HG02678 (cell line): ENCODE measurements around the gene KIAA1755.

Experiments
- ATAC-seq: cut with Tn5 transposase; IDR thresholded peaks from one replicate; pipeline ENCODE4 v1.9.1; 2021; ENCODE audit warnings: mild to moderate bottlenecking, moderate library complexity; ENCODE audit not compliant: unreplicated experiment

Gene KIAA1755

DNA sequence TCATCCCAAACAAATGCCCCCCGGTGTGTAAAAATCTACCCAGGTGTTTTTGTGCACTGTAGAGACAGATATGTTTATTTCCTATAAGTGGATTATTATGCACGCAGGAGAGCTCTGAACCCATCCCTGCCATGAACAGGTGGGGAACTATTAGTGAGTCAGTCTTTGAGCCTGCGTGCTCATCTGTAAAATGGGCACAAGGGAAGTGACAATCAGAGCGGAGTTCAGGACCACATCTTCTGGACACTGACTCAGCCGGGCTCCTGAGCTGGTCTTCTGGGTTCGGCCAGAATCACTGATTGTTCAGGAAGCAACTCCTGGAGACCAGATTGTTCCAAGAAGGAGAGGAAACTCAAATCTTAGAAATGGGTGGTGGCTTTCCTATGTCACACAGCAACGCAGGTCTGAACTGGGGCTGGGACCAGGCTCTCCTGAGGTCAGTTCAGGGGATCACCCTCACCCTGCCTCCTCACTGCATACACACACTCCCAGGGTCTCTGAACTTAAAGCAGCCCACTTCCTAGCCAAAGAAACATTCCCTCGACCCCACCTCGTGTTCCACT lies 68.1 kb downstream of the KIAA1755 start:
- ATAC-seq: no peak

- ATAC-seq: no peak
Measured at GRCh38 chr20:38191654-38192053, 68.9 kb downstream of the KIAA1755 start.

DNA sequence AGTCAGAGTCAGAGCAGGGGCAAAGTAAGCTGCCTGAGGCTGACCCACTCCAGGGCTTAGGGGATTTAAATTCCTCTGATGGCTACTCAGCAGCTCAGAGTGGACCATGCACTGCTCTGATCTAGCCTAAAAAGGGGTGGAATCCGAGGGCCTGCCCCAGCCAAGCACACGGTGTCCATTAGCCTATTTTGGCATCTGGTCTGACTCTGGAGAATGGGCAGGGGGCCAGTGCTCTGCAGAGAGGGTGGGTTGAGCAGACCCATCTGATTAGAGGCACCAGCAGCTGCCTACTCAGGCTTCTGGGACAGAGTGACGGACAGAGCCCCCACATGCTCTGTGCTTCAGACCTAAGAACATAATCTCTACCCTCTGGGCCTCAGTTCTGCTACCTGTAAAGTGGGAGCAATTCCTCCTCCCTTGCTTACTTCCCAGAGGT lies 69.6 kb downstream of the KIAA1755 start:
- no peak for ATAC-seq

DNA sequence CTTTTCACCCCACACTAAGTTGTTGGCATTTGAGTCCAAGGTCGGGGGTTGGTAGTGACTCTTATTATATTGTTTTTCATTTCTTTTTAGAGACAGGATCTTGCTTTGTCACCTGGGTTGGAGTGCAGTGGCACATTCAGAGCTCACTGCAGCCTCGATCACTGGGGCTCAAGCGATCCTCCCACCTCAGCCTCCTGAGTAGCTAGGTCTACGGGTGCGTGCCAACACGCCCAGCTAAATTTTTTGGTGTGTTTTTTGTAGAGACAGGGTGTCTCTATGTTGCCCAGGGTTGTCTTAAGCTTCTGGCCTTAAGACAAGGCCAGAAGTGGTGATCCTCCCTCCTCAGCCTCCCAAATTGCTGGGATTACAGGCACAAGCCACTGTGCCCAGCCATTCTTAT lies 70.4 kb downstream of the KIAA1755 start:
- no peak for ATAC-seq

- no peak for ATAC-seq
Measured at GRCh38 chr20:38187517-38187916, 73.0 kb downstream of the KIAA1755 start.

- ATAC-seq: no peak
Measured at GRCh38 chr20:38186788-38187221, 73.7 kb downstream of the KIAA1755 start.

- ATAC-seq: no peak
Measured at GRCh38 chr20:38184101-38184500, 76.4 kb downstream of the KIAA1755 start.

GRCh38 chr20:38181971-38182370 lies 78.6 kb downstream of the KIAA1755 start:
- ATAC-seq: no peak

DNA sequence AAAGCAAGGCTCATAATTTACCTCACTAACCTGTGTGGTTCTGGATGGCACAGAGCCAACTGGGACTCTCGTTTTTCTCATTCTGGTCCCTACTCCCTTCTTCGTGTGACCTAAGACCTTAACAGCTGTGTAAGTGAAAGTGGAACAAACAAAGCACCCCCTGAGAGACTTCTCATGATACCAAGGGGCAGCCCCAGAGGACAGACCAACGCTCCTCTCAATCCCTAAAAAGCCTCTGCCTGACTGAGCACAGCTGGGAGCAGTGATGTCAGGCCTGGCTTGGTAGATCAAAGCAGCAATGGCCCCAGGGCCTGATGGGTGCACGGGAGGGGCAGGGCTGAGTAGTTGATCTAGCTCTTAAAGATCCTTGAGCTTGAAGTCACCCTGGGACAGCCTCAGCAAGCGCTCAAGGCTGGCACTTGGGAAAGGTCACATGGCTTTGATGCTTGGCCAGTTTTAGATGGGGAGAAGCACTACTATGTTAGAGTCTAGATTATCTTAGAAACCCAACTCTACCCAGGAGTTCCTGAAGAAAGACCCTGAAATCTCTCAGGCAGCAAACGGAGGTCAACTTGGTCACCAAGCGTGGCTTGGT lies 79.2 kb downstream of the KIAA1755 start:
- peak; percentile 87 for ATAC-seq

DNA sequence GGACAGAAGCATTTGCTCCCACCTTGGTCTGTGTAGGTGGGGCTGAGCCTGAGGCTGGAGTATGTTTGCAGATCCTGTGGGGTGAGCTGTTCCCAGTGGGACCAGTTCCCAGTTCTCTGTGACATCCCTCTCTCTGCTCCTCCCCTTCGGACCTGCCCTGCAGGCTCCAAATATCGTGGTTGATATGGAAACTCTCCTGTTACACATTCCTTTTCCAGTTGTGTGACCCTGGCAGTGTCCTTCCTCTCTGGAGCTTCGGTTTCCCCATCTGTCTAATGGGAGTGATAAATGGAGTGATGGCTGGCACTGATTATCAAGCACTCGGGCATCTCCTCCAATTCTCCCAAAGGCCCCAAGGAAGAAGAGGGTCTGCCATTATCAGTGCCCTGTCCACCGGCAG lies 79.8 kb downstream of the KIAA1755 start:
- no peak for ATAC-seq

DNA sequence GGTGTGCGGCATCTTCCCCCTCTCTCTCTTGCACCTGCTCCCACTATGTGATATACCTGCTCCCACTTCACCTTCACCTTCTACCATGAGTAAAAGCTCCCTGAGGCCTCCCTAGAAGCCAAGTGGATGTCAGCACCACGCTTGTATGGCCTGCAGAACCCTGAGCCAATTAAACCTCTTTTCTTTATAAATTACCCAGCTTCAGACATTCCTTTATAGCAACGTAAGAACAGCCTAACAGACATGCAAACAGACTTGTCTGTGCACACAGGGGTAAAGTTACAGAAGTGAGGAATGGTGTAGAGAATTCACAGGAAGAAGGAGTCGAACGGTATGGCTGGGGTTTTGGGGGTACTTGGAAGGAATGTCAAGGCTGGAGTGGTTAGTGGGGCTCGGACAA lies 80.7 kb downstream of the KIAA1755 start:
- no peak for ATAC-seq

GRCh38 chr20:38178581-38178980 lies 82.0 kb downstream of the KIAA1755 start:
- ATAC-seq: no peak

DNA sequence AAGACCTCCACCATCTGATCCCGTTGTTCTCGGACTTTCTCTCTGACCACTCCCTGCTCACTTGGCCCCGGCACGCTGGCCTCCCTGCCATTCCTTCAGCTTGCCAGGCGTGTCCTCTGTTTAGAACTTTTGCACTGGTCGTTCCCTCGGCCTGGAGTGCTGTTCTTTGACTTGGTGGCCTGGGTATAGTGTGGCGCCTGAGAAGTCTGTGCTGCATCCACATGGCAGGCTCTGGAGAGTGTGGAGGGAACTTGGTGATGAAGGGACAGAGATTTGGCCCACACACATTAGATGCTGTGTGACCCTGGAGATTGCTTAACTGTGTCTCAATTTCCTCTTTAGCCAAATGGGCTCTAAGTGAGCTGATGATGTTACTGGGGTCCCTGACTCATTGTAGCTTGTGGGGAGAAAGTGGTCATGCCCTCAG lies 82.5 kb downstream of the KIAA1755 start:
- no peak for ATAC-seq

- ATAC-seq: no peak
Measured at GRCh38 chr20:38177201-38177600, 83.3 kb downstream of the KIAA1755 start.

DNA sequence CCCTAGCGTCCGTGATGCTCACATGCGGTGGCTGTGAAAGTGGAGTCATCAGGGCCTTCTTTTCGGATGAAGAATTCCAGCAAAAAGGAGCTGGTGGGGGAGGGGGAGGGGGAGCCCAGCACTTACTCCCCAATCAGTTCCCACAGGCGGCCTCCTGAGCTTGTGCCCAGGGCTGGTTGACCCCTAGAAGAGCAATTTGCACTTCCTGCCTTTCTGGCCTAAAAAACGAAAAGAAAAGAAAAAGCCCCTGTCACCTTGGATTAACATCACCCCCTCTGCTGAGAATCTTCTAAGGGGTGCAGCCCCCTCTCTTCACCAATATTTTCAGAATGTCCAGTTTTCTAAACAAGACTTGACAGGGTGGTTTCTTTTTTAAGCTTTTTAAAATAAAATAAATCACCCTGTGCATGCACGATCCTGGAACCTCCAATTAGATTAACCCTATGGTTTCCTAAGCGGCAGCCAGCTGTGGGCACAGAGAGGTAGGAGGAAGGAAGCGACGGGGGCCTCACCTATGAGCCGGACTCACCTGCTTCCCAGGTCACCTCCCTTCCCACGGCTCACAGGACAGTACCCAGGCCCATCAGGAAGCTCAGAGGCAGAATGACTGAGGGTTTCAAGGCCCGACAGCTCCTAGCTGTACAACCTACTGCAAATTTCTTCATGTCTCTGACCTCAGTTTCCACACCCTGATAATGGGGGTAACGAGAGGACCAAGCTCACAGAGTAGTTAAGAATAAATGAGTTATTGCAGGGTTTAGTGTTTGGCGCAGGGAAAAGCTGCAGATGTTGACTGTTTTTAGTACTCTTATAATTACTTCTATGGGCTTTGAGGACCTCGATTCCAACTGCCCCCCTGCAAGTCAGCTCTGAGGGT lies 85.0 kb downstream of the KIAA1755 start:
- no peak for ATAC-seq

GRCh38 chr20:38173237-38174156 lies 87.0 kb downstream of the KIAA1755 start:
- ATAC-seq: no peak

DNA sequence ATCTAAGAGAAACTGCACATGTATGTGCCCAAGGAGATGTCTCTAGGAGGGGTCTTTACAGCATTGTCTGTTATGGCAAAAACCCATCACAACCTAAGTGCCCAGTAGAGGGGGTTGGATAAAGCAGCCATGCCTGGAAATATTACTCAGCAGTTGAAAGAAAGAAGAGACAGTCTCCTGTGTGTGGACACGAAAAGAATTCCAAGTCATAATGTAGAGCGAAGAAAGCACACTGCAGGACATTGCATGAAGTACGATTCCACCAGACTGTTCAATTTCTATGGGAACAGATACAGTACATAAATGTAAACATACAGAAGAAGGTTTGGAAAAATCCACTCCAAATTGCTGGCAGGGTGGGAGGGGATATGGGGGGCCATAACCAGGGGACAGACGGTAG lies 88.1 kb downstream of the KIAA1755 start:
- ATAC-seq: no peak

DNA sequence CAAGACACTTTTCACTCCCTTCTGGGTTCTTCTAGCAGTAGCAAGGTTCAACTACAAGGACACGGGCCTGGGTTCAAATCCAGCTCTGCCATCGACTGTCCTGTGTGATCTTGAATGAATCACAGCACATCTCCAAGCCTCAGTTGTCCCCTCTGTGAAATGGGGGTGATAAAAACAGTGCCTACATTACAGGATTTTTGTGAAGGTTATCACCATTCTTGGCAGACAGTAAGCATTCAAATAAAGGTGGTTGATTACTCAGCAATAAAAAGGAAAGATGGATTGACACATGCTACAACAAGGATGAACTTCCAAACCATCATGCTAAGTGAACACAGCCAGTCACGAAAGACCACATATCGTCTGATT lies 88.9 kb downstream of the KIAA1755 start:
- no peak for ATAC-seq

GRCh38 chr20:38170826-38171674 lies 89.5 kb downstream of the KIAA1755 start:
- no peak for ATAC-seq

DNA sequence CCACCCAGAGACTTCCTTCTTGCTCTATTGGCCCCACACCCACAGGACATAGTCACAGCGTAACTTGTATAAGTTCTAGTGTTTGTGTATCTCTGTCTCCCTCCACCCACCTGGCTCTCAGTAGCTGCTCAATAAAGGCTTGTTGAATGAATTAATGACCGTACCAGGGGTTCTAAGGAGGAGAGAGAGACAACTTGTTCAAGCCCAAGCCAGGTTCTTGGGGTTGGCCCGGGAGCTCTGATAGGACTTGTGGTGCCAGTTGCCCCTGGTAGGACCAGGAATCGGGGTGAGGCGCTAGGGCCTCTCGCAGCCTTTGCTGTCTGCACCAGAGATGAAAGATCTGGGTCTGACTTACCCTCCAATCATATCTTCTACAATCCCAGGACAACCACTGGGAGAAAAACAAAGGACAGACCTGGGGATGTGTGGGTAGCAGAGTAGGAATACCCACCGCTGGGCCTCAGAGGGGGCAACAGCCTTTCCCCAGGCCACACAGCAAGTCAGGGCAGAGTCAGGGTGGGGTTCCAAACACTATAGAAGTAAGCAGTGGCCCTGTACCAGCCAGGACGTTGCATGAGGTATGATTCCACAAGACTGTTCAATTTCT lies 90.2 kb downstream of the KIAA1755 start:
- ATAC-seq: no peak
